ENCODE results near the gene AKAP13.
A peak's percentile ranks its signal among the peaks of the same experiment; 100 is the strongest.

The AKAP13 gene

GRCh38 chr15:85708402-85708941 lies 328.1 kb downstream of the AKAP13 start:
- Mint-ChIP-seq H3K9me3 (no peaks in the 10 kb centered on the region), H3K4me1 (peaks cover 79% of the 10 kb centered on the region), H3K27ac (peak overlapping the region in 1 of 2 donors; percentile 16), H3K4me3 (peak overlapping the region; percentile 54 to 84), H3K27me3 (no peaks in the 10 kb centered on the region)
- no peak for ATAC-seq
- DNase-seq: no peak

DNA sequence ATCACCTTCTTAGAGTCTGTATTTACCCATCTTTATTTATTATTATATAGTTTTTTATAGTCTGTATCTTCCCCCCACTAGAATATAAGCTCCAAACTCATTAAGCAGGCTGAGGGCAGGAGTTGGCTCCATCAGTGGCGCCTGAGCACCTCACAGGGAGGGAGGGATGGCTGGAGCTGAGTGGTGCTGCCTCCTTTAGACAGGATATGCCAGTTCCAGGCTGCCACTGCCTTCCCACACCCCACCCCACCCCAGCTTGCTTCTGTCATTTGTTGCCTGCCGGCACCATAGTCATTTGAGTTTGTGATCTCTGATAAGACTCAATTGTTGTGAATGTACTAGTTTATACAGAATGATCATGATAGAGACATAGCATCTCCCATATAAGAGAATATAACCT lies 328.8 kb downstream of the AKAP13 start:
- ATAC-seq: no peak
- H3K27me3 Mint-ChIP-seq: no peaks in the 10 kb centered on the region
- H3K9me3 Mint-ChIP-seq: no peaks in the 10 kb centered on the region
- no peak for DNase-seq
- H3K4me3 Mint-ChIP-seq: peak overlapping the region in 1 of 2 donors; percentile 18
- H3K27ac Mint-ChIP-seq: peak overlapping the region in 1 of 2 donors; percentile 57
- H3K4me1 Mint-ChIP-seq: peaks cover 71% of the 10 kb centered on the region

- H3K4me3 Mint-ChIP-seq: peak overlapping the region in 1 of 2 donors; percentile 39
- peak overlapping the region; percentile 69 to 84 for H3K27ac Mint-ChIP-seq
- peak in 1 of 2 donors; percentile 37 for DNase-seq
- H3K9me3 Mint-ChIP-seq: no peaks in the 10 kb centered on the region
- no peaks in the 10 kb centered on the region for H3K27me3 Mint-ChIP-seq
- peak; percentile 54 for ATAC-seq
- H3K4me1 Mint-ChIP-seq: peaks cover 62% of the 10 kb centered on the region
Observed at GRCh38 chr15:85710340-85710842, 330.0 kb downstream of the AKAP13 start.

- Mint-ChIP-seq H3K9me3 (no peaks in the 10 kb centered on the region), H3K4me1 (peaks cover 56% of the 10 kb centered on the region), H3K27me3 (no peaks in the 10 kb centered on the region), H3K4me3 (no peak overlapping the region), H3K27ac (peak overlapping the region; percentile 36 to 75)
- DNase-seq (no peak), ATAC-seq (no peak)
Observed at GRCh38 chr15:85711580-85712192, 331.3 kb downstream of the AKAP13 start.

DNA sequence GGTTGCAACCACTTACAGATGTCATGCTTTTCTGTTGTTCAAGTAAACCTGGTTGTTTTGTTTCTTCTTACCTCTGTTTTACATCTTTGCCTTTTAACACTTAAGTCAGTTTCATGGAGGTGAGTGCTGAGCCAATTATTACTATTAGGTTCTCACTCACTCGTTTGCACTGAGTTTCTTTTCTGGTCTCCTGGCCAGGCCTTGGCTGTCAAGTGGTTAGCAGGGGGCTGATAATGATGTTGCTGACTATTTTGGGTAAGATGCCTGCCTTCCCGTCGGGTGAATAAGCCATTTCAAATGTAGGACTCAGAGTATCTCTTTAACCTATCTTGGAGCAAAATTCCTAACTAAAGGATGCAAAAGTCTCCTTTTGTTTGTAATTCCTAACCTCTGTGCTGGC lies 335.9 kb downstream of the AKAP13 start:
- DNase-seq (no peak), ATAC-seq (no peak)
- Mint-ChIP-seq H3K4me1 (peaks cover 45% of the 10 kb centered on the region), H3K27me3 (no peaks in the 10 kb centered on the region), H3K9me3 (no peaks in the 10 kb centered on the region), H3K4me3 (no peak overlapping the region), H3K27ac (peak overlapping the region; percentile 1 to 49)

GRCh38 chr15:85717212-85717611 lies 336.8 kb downstream of the AKAP13 start:
- Mint-ChIP-seq H3K4me1 (peaks cover 35% of the 10 kb centered on the region), H3K27me3 (no peaks in the 10 kb centered on the region), H3K27ac (no peak overlapping the region), H3K9me3 (no peaks in the 10 kb centered on the region), H3K4me3 (no peak overlapping the region)
- ATAC-seq: no peak
- no peak for DNase-seq

GRCh38 chr15:85718271-85718971 lies 338.0 kb downstream of the AKAP13 start:
- H3K4me3 Mint-ChIP-seq: no peak overlapping the region
- no peak for ATAC-seq
- H3K27me3 Mint-ChIP-seq: no peaks in the 10 kb centered on the region
- peak overlapping the region; percentile 19 to 90 for H3K27ac Mint-ChIP-seq
- no peak for DNase-seq
- H3K9me3 Mint-ChIP-seq: no peaks in the 10 kb centered on the region
- peaks cover 39% of the 10 kb centered on the region for H3K4me1 Mint-ChIP-seq

DNA sequence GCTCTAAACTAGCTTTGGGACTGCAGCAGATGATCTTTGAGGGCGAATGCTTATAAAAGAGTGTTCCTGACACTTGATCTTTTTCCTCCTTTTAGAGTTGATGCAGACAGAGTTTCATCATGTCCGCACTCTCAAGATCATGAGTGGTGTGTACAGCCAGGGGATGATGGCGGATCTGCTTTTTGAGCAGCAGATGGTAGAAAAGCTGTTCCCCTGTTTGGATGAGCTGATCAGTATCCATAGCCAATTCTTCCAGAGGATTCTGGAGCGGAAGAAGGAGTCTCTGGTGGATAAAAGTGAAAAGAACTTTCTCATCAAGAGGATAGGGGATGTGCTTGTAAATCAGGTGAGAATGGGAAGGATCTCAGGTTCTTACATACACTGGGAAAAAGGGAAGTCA lies 338.6 kb downstream of the AKAP13 start:
- Mint-ChIP-seq H3K9me3 (no peaks in the 10 kb centered on the region), H3K27ac (peak overlapping the region in 1 of 2 donors; percentile 62), H3K27me3 (no peaks in the 10 kb centered on the region), H3K4me3 (no peak overlapping the region), H3K4me1 (peaks cover 41% of the 10 kb centered on the region)
- no peak for ATAC-seq
- DNase-seq: no peak

DNA sequence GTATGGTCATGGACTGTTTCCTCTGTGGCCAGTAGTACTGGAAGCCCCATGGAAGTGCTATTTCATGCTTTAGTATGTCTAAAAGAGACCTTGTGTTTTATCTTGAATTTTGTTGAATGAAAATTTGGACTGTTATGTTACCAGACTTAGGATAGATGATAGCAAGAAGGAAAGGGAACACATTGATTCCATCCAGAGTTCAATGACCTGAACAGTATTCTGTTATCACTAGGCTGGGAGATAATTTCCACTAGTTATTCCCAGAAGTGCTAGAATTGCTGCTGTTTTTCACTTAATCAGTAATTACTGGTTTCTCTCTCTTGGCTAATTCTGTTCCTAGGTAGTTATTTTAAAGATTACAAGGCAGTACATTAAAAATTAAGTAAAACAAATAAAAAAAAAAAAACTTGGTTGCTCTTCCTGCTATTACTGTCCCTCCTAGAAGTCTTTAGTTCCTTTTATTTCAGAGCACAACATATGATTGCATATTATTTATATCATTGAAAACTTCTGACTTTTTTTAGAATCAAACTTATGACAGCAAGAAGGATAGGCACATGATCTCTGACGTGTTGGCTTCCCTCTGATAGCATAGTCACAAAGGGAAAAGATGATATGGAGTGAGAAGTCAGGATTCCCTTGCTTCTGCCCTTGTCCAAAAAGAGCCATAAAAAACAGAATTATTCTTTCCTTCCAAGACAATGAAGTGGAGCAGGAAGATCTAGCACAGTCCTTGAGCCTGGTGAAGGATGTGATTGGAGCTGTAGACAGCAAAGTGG lies 342.2 kb downstream of the AKAP13 start:
- no peak overlapping the region for H3K4me3 Mint-ChIP-seq
- no peaks in the 10 kb centered on the region for H3K9me3 Mint-ChIP-seq
- no peak for ATAC-seq
- peak overlapping the region; percentile 0 to 3 for H3K27ac Mint-ChIP-seq
- peaks cover 39% of the 10 kb centered on the region for H3K4me1 Mint-ChIP-seq
- H3K27me3 Mint-ChIP-seq: no peaks in the 10 kb centered on the region
- DNase-seq: no peak

DNA sequence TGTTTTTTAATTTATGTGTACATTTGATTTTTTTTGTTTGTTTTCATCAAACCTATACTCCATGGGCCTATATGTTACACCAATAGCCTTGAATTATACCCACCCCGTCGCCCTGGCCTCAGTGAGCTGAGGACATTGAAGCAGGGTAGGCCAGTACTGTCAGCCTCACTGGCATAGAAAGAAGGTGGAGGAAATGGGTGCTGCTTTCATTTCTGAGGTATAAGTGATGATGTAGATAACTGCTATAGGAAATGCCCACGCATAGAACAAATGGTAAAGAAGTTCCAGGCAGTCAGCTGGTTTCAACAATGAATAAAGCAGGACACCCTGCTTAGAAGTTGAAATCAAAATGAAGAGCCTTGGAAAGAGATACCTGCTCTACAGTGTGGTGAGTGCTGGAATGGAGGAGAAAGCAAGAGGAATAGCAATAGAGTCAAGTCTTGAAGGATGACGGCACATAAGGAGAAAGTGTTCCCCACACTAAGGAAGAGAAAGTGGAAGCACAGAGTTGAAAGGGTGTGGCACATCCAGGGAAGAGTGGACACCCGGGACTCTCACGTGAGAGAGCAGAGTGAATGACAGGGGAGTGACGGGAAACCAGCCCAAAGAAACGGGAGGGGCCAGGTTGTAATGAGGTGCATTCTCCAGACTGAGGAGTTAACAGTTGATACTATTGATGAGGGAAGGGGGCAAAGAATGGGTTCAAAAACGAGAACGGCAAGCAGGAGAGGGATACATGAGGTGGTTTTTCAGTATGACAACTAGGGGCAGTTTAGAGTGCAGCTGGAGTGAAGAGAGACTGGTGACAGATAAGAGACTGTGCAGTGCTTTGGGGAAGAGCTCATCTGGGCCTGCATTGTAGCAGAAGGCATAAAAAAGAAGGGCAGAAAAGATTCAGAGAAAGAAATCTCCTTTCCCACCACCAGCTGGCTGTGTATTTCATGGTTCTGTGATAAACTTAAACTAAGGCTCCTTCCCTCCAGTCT lies 343.9 kb downstream of the AKAP13 start:
- peaks cover 30% of the 10 kb centered on the region for H3K4me1 Mint-ChIP-seq
- ATAC-seq (peak; percentile 87), DNase-seq (no peak)
- H3K27ac Mint-ChIP-seq: peak overlapping the region; percentile 74 to 98
- H3K4me3 Mint-ChIP-seq: peak overlapping the region in 1 of 2 donors; percentile 75
- H3K9me3 Mint-ChIP-seq: no peaks in the 10 kb centered on the region
- no peaks in the 10 kb centered on the region for H3K27me3 Mint-ChIP-seq

DNA sequence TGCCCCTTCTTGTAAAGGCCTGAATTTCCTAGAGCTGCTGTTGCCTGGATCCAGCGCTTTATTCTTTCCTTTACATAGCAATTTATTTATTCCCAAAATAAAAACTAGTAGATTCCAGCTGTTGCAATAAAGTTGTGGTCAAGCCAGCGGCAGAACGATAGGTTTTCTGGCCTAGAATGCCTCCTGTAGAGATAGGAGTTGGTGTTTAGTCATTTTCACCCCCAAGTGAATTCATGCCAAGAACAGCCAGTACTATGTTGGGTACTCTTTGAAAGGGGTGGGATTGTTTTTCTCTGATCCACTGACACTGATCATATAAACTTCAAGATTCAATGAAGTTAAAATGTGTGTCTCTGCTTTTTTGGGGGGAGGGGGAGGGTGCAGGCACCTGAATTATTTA lies 344.6 kb downstream of the AKAP13 start:
- no peak overlapping the region for H3K4me3 Mint-ChIP-seq
- peaks cover 31% of the 10 kb centered on the region for H3K4me1 Mint-ChIP-seq
- DNase-seq (no peak), ATAC-seq (no peak)
- H3K27ac Mint-ChIP-seq: no peak overlapping the region
- H3K9me3 Mint-ChIP-seq: no peaks in the 10 kb centered on the region
- H3K27me3 Mint-ChIP-seq: no peaks in the 10 kb centered on the region

DNA sequence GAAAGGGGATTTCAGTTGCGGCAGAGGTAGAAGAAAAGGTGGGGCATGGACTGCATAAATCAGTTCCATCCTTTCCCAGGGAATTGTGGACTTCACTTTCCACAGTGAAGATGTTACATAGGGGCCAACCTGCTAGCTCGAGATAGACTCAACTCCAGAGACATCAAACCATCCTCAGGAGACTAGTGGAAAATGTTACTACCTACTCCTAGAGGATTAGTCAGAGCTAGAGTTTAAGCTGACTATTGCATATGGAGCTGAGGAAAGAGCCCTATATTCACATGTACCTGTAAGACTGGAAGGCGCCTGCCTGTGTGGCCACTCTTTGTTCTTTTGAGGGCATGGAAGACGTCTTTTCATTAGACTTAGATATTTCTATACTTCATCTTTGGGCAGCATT lies 345.2 kb downstream of the AKAP13 start:
- no peak for DNase-seq
- Mint-ChIP-seq H3K9me3 (no peaks in the 10 kb centered on the region), H3K27me3 (no peaks in the 10 kb centered on the region), H3K4me1 (peaks cover 35% of the 10 kb centered on the region), H3K27ac (no peak overlapping the region), H3K4me3 (no peak overlapping the region)
- ATAC-seq: no peak

DNA sequence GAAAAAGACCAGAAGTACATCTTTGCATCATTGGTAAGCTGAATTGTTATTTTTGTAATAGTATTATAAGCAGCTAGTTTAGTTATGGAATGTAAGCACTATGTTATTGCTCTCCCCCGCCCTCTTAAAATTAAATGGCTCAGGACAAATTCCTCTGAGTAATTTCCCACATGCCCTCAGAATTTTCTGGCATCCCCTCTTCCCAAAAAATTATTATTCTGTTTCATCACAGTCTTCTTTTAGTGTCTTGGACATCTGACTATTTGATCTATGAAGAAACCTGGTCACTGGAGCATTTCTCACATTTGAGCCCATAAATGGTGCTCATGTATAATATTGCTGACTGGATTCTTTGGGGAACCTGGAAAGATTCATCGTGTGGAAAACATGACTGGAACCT lies 346.1 kb downstream of the AKAP13 start:
- no peaks in the 10 kb centered on the region for H3K9me3 Mint-ChIP-seq
- ATAC-seq: no peak
- H3K4me3 Mint-ChIP-seq: no peak overlapping the region
- H3K27ac Mint-ChIP-seq: peak overlapping the region in 1 of 2 donors; percentile 59
- no peaks in the 10 kb centered on the region for H3K27me3 Mint-ChIP-seq
- H3K4me1 Mint-ChIP-seq: peaks cover 30% of the 10 kb centered on the region
- DNase-seq: no peak

DNA sequence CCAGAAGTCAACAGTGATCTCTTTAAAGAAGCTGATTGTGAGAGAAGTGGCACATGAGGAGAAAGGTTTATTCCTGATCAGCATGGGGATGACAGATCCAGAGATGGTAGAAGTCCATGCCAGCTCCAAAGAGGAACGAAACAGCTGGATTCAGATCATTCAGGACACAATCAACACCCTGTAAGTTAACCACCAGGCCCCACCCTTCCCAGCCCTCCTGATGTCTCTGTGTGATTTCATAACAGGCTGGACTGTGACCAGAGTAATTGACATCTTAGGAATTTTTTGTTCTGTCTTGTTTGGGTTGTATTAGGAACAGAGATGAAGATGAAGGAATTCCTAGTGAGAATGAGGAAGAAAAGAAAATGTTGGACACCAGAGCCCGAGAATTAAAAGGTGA lies 346.7 kb downstream of the AKAP13 start:
- DNase-seq: no peak
- Mint-ChIP-seq H3K9me3 (no peaks in the 10 kb centered on the region), H3K27ac (peak overlapping the region in 1 of 2 donors; percentile 59), H3K27me3 (no peaks in the 10 kb centered on the region), H3K4me3 (no peak overlapping the region), H3K4me1 (peaks cover 30% of the 10 kb centered on the region)
- ATAC-seq: no peak
